HG03469 (cell line): ENCODE measurements around the gene RPP25.
A peak's percentile ranks its signal among the peaks of the same experiment; 100 is the strongest.
"Not testable (repeated sequence)": the region's sequence is repeated elsewhere in the genome, so short reads cannot be mapped to it uniquely, and the experiment has no call there.

Experiments
- ATAC-seq: cut with Tn5 transposase; IDR thresholded peaks from one replicate; pipeline ENCODE4 v1.9.1; 2021; ENCODE audit warnings: mild to moderate bottlenecking, moderate library complexity, moderate number of reproducible peaks; ENCODE audit not compliant: unreplicated experiment

RPP25 gene

DNA sequence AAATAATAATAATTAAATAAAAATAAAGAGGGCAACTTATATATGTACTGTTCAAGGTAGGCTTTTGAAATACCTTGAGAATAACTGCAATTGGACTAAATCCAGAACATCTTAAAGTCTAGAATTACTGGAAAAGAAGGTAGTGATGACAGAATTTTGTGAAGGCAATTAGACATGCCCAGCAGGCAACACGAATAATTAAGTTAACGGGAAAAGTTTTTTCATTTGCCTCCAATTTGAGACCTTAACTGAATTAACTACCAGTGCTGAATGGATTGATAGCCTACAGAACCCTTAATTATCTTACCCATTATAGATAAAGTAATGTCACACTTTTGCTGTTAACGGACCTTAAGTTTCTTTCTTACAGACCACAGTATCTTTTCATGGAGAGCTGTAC, 32.0 kb downstream of the RPP25 start:
- no peak for ATAC-seq

- ATAC-seq = no peak
These were observed 36.1 kb downstream of the RPP25 start for GRCh38 chr15:74920456-74920855.

- no peak for ATAC-seq
These were observed 38.9 kb downstream of the RPP25 start for GRCh38 chr15:74917676-74918075.

DNA sequence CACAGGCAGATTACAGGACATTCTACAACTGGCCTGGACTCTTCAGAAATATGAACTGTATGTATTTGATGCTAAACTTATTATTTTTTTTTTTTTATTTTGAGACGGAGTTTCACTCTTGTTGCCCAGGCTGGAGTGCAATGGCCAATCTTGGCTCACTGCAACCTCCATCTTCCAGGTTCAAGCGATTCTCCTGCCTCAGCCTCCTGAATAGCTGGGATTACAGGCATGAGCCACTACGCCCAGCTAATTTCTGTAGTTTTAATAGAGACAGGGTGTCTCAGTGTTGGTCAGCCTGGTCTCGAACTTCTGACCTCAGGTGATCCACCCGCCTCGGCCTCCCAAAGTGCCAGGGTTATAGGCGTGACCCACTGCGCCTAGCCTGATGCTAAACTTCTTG, 42.8 kb downstream of the RPP25 start:
- ATAC-seq = not testable (repeated sequence)

- no peak for ATAC-seq
These were observed 43.5 kb downstream of the RPP25 start for GRCh38 chr15:74913041-74913440.

DNA sequence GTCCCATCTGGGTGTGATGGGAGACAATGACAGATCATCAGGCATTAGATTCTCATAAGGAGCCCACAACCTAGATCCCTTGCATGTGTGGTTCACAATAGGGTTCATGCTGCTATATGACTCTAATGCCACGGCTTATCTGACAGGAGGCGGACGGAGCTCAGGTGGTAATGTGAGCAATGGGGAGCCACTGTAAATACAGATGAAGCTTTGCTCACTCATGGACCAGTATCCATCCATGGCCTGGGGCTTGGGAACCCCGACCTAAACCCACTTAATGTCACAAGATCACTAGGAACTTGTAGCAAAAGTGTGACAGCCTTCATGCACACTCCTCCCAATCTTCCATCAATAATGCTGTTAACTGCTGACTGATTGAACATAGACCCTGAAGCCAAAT, 47.9 kb downstream of the RPP25 start:
- no peak for ATAC-seq

- no peak for ATAC-seq
These were observed 49.3 kb downstream of the RPP25 start for GRCh38 chr15:74907163-74907870.

- ATAC-seq = peak; percentile 51
These were observed 50.0 kb downstream of the RPP25 start, which contains the start of gene FAM219B for GRCh38 chr15:74906450-74907162. Gene FAM219B, minus strand, starts transcription at chr15:74906851. Its CDS starts 51 bp downstream, at chr15:74906800.

GRCh38 chr15:74906067-74906449, 50.5 kb downstream of the RPP25 start:
- ATAC-seq = no peak
